WTC11 (cell line): Measurements from ENCODE around the gene TBRG4. TPM values are rescaled to one million over a fixed set of nuclear protein-coding genes. Genes with fewer than 3 reads are reported as not detected.

Experiments
- ATAC-seq: fragments of 200-7000 bp; cut with Tn5 transposase; 2 replicates; pipeline ENCODE4 v1.10.0; 2021; ENCODE audit warnings: mild to moderate bottlenecking, moderate library complexity
- CTCF ChIA-PET: fragments of 300-600 bp; sonication (Branson Sonifier 250); formaldehyde crosslinking; loops from one replicate; lab custom pipeline; 2021; ENCODE audit warnings: antibody characterized with exemption; lab: Charles Lee
- POLR2A ChIA-PET: fragments of 350-600 bp; sonication (Branson Sonifier 250); formaldehyde crosslinking; loops from one replicate; lab custom pipeline; 2021; ENCODE audit warnings: antibody characterized with exemption; lab: Charles Lee
- DNase-seq: peaks from one replicate; pipeline ENCODE4 v3.0.0; 2021; ENCODE audit warnings: low spot score
- H3K27ac Mint-ChIP-seq: 2 replicates; pipeline ENCODE4 v1.8.0; 2021; ENCODE audit warnings: mixed read lengths
- H3K27me3 Mint-ChIP-seq: 2 replicates; pipeline ENCODE4 v1.8.0; 2021; ENCODE audit warnings: low read depth, mild to moderate bottlenecking, moderate library complexity, mixed read lengths
- H3K36me3 Mint-ChIP-seq: 2 replicates; pipeline ENCODE4 v1.8.0; 2021; ENCODE audit warnings: mixed read lengths
- H3K4me1 Mint-ChIP-seq: 2 replicates; pipeline ENCODE4 v1.8.0; 2022; ENCODE audit warnings: mixed read lengths
- H3K4me3 Mint-ChIP-seq: 2 replicates; pipeline ENCODE4 v1.8.0; 2021; ENCODE audit warnings: mild to moderate bottlenecking, moderate library complexity, mixed read lengths
- H3K9me3 Mint-ChIP-seq: 2 replicates; pipeline ENCODE4 v1.8.0; 2021; ENCODE audit warnings: mixed read lengths
- JAZF1 ChIP-seq: fragments of 250-450 bp; sonication (Bioruptor Pico); IDR thresholded peaks from 2 replicates; pipeline ENCODE4 v1.9.0; 2021; ENCODE audit warnings: moderate library complexity, mild to moderate bottlenecking, inconsistent platforms
- NR2C2 ChIP-seq: sonication (generic); formaldehyde crosslinking; IDR thresholded peaks from 2 replicates; pipeline ENCODE4 v1.8.0; 2022; ENCODE audit warnings: mild to moderate bottlenecking, missing genetic modification reagents
- NR3C1 ChIP-seq: sonication (generic); formaldehyde crosslinking; conservative IDR thresholded peaks from 2 replicates; pipeline ENCODE4 v1.8.1; 2023; ENCODE audit warnings: low read depth, mild to moderate bottlenecking, missing genetic modification reagents
- OVOL2 ChIP-seq: fragments of 250-450 bp; sonication (Bioruptor Pico); IDR thresholded peaks from 2 replicates; pipeline ENCODE4 v1.9.0; 2021; ENCODE audit warnings: mild to moderate bottlenecking, borderline replicate concordance
- SOX15 ChIP-seq: fragments of 250-450 bp; sonication (Bioruptor Pico); IDR thresholded peaks from 2 replicates; pipeline ENCODE4 v1.9.0; 2021; ENCODE audit warnings: mild to moderate bottlenecking
- TCF7 ChIP-seq: sonication (generic); formaldehyde crosslinking; IDR thresholded peaks from 2 replicates; pipeline ENCODE4 v1.8.0; 2022; ENCODE audit warnings: mild to moderate bottlenecking, low read depth, missing genetic modification reagents, moderate library complexity
- ZBTB21 ChIP-seq: sonication (generic); formaldehyde crosslinking; IDR thresholded peaks from 2 replicates; pipeline ENCODE4 v1.8.1; 2023; ENCODE audit warnings: mild to moderate bottlenecking, missing genetic modification reagents, borderline replicate concordance
- ZNF232 ChIP-seq: sonication (generic); formaldehyde crosslinking; IDR thresholded peaks from 2 replicates; pipeline ENCODE4 v1.8.0; 2022; ENCODE audit warnings: mild to moderate bottlenecking, missing genetic modification reagents
- ZNF416 ChIP-seq: fragments of 250-450 bp; sonication (Bioruptor Pico); IDR thresholded peaks from 2 replicates; pipeline ENCODE4 v1.9.0; 2021; ENCODE audit warnings: mild to moderate bottlenecking, inconsistent platforms
- ZNF671 ChIP-seq: fragments of 250-450 bp; sonication (Bioruptor Pico); IDR thresholded peaks from 2 replicates; pipeline ENCODE4 v1.8.0; 2021; ENCODE audit warnings: mild to moderate bottlenecking
- total RNA-seq: library from RNA; stranded (reverse); gene quantifications from 3 replicates; pipeline ENCODE4 v1.2.3, GENCODE V29; 2021
- TF ChIP-seq, protein P1 (sequence below): fragments of 250-450 bp; sonication (Bioruptor Pico); IDR thresholded peaks from 2 replicates; pipeline ENCODE4 v1.9.0; 2021; ENCODE audit warnings: moderate library complexity, mild to moderate bottlenecking, inconsistent platforms, borderline replicate concordance
- TF ChIP-seq, protein P2 (sequence below): sonication (generic); formaldehyde crosslinking; IDR thresholded peaks from 2 replicates; pipeline ENCODE4 v1.8.0; 2023; ENCODE audit warnings: mild to moderate bottlenecking, missing genetic modification reagents
- TF ChIP-seq, protein P3 (sequence below): fragments of 250-450 bp; sonication (Bioruptor Pico); IDR thresholded peaks from 2 replicates; pipeline ENCODE4 v1.8.0; 2021; ENCODE audit warnings: mild to moderate bottlenecking
- TF ChIP-seq, protein P4 (sequence below): sonication (generic); formaldehyde crosslinking; IDR thresholded peaks from 2 replicates; pipeline ENCODE4 v1.8.1; 2023; ENCODE audit warnings: mild to moderate bottlenecking, missing genetic modification reagents, moderate library complexity
- TF ChIP-seq, protein P5 (sequence below): sonication (generic); formaldehyde crosslinking; IDR thresholded peaks from 2 replicates; pipeline ENCODE4 v1.8.1; 2023; ENCODE audit warnings: mild to moderate bottlenecking, missing genetic modification reagents
- TF ChIP-seq, protein P6 (sequence below): sonication (generic); formaldehyde crosslinking; IDR thresholded peaks from 2 replicates; pipeline ENCODE4 v1.8.0; 2022; ENCODE audit warnings: missing genetic modification reagents

The TBRG4 gene
- total RNA-seq, 1 experiment from 2014 or later: 167 TPM

DNA sequence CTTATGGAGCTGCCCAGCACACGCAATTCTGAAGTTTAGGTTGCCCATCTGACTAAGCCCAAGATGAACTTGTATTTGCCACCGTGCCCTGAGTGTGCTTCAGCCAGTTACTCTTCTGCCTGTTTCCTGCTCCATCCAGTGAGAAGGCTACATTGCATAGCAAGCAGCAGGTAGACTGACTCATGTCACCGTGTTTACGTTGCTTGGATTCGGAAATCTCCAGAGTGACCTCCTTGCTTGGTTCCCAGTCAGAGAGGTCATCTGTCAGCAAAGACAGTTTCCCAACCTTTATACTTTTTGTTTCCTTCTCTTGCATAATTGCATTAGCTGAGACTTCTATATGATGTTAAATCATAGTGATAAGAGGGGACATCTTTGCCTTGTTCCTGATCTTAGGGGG lies 53.6 kb downstream of the TBRG4 start:
- Mint-ChIP-seq H3K4me3 (no peak overlapping the region), H3K27me3 (no peaks in the 10 kb centered on the region), H3K36me3 (peaks cover 3% of the 10 kb centered on the region; the same call in 1 of the 2 replicates), H3K27ac (no peak overlapping the region), H3K9me3 (peaks cover 4% of the 10 kb centered on the region; the same call in 1 of the 2 replicates), H3K4me1 (no peaks in the 10 kb centered on the region)
- DNase-seq (no peak), ATAC-seq (no peak)
- CTCF ChIA-PET: no interaction called here
- TF ChIP-seq ZNF416 (CRISPR knock-in tag) (no peak), ZNF232 (CRISPR knock-in tag) (no peak), OVOL2 (no peak), ZBTB21 (CRISPR knock-in tag) (no peak), ZNF671 (no peak), TCF7 (no peak), JAZF1 (CRISPR knock-in tag) (no peak), SOX15 (no peak)
- TF ChIP-seq, protein P1, sequence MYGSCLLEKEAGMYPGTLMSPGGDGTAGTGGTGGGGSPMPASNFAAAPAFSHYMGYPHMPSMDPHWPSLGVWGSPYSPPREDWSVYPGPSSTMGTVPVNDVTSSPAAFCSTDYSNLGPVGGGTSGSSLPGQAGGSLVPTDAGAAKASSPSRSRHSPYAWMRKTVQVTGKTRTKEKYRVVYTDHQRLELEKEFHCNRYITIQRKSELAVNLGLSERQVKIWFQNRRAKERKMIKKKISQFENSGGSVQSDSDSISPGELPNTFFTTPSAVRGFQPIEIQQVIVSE (CRISPR knock-in tag): no peak
- TF ChIP-seq, protein P2, sequence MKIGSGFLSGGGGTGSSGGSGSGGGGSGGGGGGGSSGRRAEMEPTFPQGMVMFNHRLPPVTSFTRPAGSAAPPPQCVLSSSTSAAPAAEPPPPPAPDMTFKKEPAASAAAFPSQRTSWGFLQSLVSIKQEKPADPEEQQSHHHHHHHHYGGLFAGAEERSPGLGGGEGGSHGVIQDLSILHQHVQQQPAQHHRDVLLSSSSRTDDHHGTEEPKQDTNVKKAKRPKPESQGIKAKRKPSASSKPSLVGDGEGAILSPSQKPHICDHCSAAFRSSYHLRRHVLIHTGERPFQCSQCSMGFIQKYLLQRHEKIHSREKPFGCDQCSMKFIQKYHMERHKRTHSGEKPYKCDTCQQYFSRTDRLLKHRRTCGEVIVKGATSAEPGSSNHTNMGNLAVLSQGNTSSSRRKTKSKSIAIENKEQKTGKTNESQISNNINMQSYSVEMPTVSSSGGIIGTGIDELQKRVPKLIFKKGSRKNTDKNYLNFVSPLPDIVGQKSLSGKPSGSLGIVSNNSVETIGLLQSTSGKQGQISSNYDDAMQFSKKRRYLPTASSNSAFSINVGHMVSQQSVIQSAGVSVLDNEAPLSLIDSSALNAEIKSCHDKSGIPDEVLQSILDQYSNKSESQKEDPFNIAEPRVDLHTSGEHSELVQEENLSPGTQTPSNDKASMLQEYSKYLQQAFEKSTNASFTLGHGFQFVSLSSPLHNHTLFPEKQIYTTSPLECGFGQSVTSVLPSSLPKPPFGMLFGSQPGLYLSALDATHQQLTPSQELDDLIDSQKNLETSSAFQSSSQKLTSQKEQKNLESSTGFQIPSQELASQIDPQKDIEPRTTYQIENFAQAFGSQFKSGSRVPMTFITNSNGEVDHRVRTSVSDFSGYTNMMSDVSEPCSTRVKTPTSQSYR (CRISPR knock-in tag): no peak
- TF ChIP-seq, protein P3, sequence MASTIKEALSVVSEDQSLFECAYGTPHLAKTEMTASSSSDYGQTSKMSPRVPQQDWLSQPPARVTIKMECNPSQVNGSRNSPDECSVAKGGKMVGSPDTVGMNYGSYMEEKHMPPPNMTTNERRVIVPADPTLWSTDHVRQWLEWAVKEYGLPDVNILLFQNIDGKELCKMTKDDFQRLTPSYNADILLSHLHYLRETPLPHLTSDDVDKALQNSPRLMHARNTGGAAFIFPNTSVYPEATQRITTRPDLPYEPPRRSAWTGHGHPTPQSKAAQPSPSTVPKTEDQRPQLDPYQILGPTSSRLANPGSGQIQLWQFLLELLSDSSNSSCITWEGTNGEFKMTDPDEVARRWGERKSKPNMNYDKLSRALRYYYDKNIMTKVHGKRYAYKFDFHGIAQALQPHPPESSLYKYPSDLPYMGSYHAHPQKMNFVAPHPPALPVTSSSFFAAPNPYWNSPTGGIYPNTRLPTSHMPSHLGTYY (CRISPR knock-in tag): no peak
- TF ChIP-seq, protein P4, sequence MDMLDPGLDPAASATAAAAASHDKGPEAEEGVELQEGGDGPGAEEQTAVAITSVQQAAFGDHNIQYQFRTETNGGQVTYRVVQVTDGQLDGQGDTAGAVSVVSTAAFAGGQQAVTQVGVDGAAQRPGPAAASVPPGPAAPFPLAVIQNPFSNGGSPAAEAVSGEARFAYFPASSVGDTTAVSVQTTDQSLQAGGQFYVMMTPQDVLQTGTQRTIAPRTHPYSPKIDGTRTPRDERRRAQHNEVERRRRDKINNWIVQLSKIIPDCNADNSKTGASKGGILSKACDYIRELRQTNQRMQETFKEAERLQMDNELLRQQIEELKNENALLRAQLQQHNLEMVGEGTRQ (CRISPR knock-in tag): no peak
- POLR2A ChIA-PET: no interaction called here

DNA sequence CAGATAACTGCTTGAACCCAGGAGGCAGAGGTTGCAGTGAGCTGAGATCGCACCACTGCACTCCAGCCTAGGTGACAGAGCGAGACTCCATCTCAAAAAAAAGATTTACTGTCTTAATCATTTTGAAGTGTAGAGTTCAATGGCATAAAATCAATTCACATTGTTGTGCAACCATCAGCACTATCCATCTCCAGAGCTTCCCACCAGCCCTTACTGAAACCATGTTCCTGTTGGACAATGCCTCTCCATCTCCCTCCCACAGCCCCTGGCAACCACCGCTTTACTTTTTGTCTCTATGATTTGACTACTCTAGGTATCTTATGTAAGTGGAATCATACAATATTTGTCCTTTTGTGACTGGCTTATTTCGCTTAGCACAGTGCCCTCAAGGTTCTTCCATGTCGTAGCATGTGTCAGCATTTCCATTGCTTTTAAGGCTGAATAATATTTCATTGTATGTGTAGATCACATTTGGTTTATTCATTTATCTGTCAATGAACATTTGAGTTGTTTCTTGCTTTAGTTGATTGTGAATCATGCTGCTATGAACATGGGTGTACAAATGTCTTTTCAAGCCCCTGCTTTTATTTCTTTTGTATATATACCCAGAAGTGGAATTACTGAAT lies 55.8 kb downstream of the TBRG4 start:
- H3K4me1 Mint-ChIP-seq: no peaks in the 10 kb centered on the region
- H3K4me3 Mint-ChIP-seq: no peak overlapping the region
- H3K27ac Mint-ChIP-seq: no peak overlapping the region
- ATAC-seq (no peak), DNase-seq (no peak)
- no peaks in the 10 kb centered on the region for H3K27me3 Mint-ChIP-seq
- H3K9me3 Mint-ChIP-seq: peaks cover 4% of the 10 kb centered on the region; the same call in 1 of the 2 replicates
- TF ChIP-seq, protein P5, sequence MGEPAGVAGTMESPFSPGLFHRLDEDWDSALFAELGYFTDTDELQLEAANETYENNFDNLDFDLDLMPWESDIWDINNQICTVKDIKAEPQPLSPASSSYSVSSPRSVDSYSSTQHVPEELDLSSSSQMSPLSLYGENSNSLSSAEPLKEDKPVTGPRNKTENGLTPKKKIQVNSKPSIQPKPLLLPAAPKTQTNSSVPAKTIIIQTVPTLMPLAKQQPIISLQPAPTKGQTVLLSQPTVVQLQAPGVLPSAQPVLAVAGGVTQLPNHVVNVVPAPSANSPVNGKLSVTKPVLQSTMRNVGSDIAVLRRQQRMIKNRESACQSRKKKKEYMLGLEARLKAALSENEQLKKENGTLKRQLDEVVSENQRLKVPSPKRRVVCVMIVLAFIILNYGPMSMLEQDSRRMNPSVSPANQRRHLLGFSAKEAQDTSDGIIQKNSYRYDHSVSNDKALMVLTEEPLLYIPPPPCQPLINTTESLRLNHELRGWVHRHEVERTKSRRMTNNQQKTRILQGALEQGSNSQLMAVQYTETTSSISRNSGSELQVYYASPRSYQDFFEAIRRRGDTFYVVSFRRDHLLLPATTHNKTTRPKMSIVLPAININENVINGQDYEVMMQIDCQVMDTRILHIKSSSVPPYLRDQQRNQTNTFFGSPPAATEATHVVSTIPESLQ: no peak
- TF ChIP-seq NR3C1 (no peak), NR2C2 (CRISPR knock-in tag) (no peak)
- TF ChIP-seq, protein P2 (CRISPR knock-in tag): no peak
- TF ChIP-seq, protein P6, sequence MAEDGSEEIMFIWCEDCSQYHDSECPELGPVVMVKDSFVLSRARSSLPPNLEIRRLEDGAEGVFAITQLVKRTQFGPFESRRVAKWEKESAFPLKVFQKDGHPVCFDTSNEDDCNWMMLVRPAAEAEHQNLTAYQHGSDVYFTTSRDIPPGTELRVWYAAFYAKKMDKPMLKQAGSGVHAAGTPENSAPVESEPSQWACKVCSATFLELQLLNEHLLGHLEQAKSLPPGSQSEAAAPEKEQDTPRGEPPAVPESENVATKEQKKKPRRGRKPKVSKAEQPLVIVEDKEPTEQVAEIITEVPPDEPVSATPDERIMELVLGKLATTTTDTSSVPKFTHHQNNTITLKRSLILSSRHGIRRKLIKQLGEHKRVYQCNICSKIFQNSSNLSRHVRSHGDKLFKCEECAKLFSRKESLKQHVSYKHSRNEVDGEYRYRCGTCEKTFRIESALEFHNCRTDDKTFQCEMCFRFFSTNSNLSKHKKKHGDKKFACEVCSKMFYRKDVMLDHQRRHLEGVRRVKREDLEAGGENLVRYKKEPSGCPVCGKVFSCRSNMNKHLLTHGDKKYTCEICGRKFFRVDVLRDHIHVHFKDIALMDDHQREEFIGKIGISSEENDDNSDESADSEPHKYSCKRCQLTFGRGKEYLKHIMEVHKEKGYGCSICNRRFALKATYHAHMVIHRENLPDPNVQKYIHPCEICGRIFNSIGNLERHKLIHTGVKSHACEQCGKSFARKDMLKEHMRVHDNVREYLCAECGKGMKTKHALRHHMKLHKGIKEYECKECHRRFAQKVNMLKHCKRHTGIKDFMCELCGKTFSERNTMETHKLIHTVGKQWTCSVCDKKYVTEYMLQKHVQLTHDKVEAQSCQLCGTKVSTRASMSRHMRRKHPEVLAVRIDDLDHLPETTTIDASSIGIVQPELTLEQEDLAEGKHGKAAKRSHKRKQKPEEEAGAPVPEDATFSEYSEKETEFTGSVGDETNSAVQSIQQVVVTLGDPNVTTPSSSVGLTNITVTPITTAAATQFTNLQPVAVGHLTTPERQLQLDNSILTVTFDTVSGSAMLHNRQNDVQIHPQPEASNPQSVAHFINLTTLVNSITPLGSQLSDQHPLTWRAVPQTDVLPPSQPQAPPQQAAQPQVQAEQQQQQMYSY (CRISPR knock-in tag): no peak
- ChIA-PET CTCF (no interaction called here), POLR2A (no interaction called here)
- peaks cover 3% of the 10 kb centered on the region; the same call in 1 of the 2 replicates for H3K36me3 Mint-ChIP-seq
